Caco-2 (cell line): Measurements from ENCODE around the gene TSPAN17. TPM values are rescaled to one million over a fixed set of nuclear protein-coding genes. Genes with fewer than 3 reads are reported as not detected.

Experiments used
- BruUV-seq: library from RNA; stranded (reverse); fragments of 400-500 nt; replicated peaks from 2 replicates; lab custom pipeline; 2021; lab: Mats Ljungman, UMichigan
- CTCF ChIA-PET: fragments of 300-600 bp; sonication (Branson Sonifier 250); formaldehyde crosslinking; loops from one replicate; lab custom pipeline; 2022; ENCODE audit warnings: antibody characterized with exemption; lab: Charles Lee
- POLR2A ChIA-PET: fragments of 300-600 bp; sonication (Branson Sonifier 250); formaldehyde crosslinking; loops from one replicate; lab custom pipeline; 2022; ENCODE audit warnings: antibody characterized with exemption; lab: Charles Lee
- DNase-seq, 2 experiments: peaks; one replicate each; pipeline versions ENCODE4 v3.0.0 to v3.0.0-alpha.2; 2020 to 2022
- H3K27me3 ChIP-seq: replicated peaks from 2 replicates; pipeline ENCODE4 v1.6.0; 2011; ENCODE audit warnings: low read length; ENCODE audit not compliant: control insufficient read depth, insufficient read depth
- H3K36me3 ChIP-seq: 2 replicates; pipeline ENCODE4 v1.5.1; 2011; ENCODE audit warnings: low read length; ENCODE audit not compliant: control insufficient read depth, insufficient read depth
- H3K4me1 ChIP-seq: fragments of 250-450 bp; sonication (Bioruptor Pico); 2 replicates; pipeline ENCODE4 v1.5.1; 2020; ENCODE audit warnings: mild to moderate bottlenecking
- H3K4me3 ChIP-seq: 2 replicates; pipeline ENCODE4 v1.5.1; 2011; ENCODE audit warnings: low read depth, mild to moderate bottlenecking, control low read depth, low read length
- H3K9me3 ChIP-seq: fragments of 250-450 bp; sonication (Bioruptor Pico); 2 replicates; pipeline ENCODE4 v1.5.1; 2020; ENCODE audit warnings: mild to moderate bottlenecking, moderate library complexity
- H3K27ac Mint-ChIP-seq: one replicate; pipeline ENCODE4 v1.8.0; 2022; ENCODE audit warnings: mixed read lengths; ENCODE audit not compliant: unreplicated experiment
- H3K27me3 Mint-ChIP-seq: one replicate; pipeline ENCODE4 v1.8.0; 2022; ENCODE audit warnings: mixed read lengths; ENCODE audit not compliant: insufficient read depth, unreplicated experiment
- H3K36me3 Mint-ChIP-seq: one replicate; pipeline ENCODE4 v1.8.0; 2022; ENCODE audit warnings: mild to moderate bottlenecking, mixed read lengths; ENCODE audit not compliant: insufficient read depth, unreplicated experiment
- H3K4me1 Mint-ChIP-seq: one replicate; pipeline ENCODE4 v1.8.0; 2022; ENCODE audit warnings: low read depth, mixed read lengths; ENCODE audit not compliant: unreplicated experiment
- H3K4me3 Mint-ChIP-seq: one replicate; pipeline ENCODE4 v1.8.0; 2022; ENCODE audit warnings: mild to moderate bottlenecking, moderate library complexity, mixed read lengths; ENCODE audit not compliant: unreplicated experiment
- H3K9me3 Mint-ChIP-seq: one replicate; pipeline ENCODE4 v1.8.0; 2022; ENCODE audit warnings: mixed read lengths; ENCODE audit not compliant: unreplicated experiment
- intact Hi-C: fragments of 100-400 bp; cut with micrococcal nuclease; formaldehyde crosslinking; loops from one replicate; pipeline ENCODE4 v1.10.0; 2022; ENCODE audit not compliant: unreplicated experiment
- total RNA-seq: library from RNA; stranded (reverse); gene quantifications from 2 replicates; pipeline ENCODE4 v1.2.3, GENCODE V29; 2022
- TF ChIP-seq, protein P1 (sequence below), 2 experiments: fragments of 200-600 bp in 1 of 2; IDR thresholded peaks; 1 replicate in 1 of 2; 2 replicates in 1 of 2; pipeline versions ENCODE4 v1.5.1 to v1.8.0; 2011 to 2022; ENCODE audit warnings: antibody characterized with exemption in 1 of 2, control low read depth in 1 of 2, inconsistent platforms in 1 of 2, low read depth in 1 of 2, low read length in 1 of 2, mild to moderate bottlenecking in 1 of 2, moderate library complexity in 1 of 2; ENCODE audit not compliant: insufficient read depth in 1 of 2, severe bottlenecking in 1 of 2, unreplicated experiment in 1 of 2

Gene TSPAN17
- total RNA-seq, 1 experiment from 2014 or later, result 20.5 TPM

DNA sequence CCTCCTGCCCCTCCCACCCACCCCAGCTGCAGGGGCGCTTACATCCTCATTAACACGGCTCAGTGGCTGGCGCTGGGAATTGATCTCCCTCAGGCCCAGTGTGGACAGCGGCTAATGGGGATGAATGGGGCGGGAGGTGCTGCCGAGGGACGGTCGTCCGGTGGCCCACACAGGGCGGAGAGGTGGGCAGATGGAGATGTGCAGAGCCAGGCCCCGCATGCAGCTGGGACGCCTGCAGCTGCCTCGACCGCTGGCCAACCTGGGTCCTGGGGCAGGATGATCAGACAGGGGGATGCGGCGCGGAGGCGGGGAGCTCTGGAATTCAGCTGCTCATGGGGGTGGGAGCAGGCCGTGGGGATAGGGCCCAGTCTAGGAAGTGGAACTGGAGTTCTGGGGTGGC, 17.6 kb downstream of the TSPAN17 start:
- H3K9me3 ChIP-seq, result no peaks in the 10 kb centered on the region
- Mint-ChIP-seq H3K36me3 (no peaks in the 10 kb centered on the region), H3K27me3 (peaks cover 11% of the 10 kb centered on the region), H3K4me1 (no peaks in the 10 kb centered on the region), H3K4me3 (no peak overlapping the region), H3K27ac (no peak overlapping the region), H3K9me3 (no peaks in the 10 kb centered on the region)
- H3K4me3 ChIP-seq, result no peak overlapping the region
- CTCF ChIA-PET, result no interaction called here
- POLR2A ChIA-PET, result no interaction called here
- intact Hi-C loops, result loop anchor here (5.0 kb wide), 2 partner anchors 147 to 447 kb away; partner anchors contain the start of gene UNC5A
- H3K36me3 ChIP-seq, result no peaks in the 10 kb centered on the region
- DNase-seq, result no peak
- H3K27me3 ChIP-seq, result no peaks in the 10 kb centered on the region
- H3K4me1 ChIP-seq, result no peaks in the 10 kb centered on the region
- TF ChIP-seq, protein P1, sequence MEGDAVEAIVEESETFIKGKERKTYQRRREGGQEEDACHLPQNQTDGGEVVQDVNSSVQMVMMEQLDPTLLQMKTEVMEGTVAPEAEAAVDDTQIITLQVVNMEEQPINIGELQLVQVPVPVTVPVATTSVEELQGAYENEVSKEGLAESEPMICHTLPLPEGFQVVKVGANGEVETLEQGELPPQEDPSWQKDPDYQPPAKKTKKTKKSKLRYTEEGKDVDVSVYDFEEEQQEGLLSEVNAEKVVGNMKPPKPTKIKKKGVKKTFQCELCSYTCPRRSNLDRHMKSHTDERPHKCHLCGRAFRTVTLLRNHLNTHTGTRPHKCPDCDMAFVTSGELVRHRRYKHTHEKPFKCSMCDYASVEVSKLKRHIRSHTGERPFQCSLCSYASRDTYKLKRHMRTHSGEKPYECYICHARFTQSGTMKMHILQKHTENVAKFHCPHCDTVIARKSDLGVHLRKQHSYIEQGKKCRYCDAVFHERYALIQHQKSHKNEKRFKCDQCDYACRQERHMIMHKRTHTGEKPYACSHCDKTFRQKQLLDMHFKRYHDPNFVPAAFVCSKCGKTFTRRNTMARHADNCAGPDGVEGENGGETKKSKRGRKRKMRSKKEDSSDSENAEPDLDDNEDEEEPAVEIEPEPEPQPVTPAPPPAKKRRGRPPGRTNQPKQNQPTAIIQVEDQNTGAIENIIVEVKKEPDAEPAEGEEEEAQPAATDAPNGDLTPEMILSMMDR (IDR thresholded peaks at IDR 0.05; ENCODE audit: insufficient read depth in 1 of 2, low read depth in 1 of 2, low read length in 1 of 2, severe bottlenecking in 1 of 2, unreplicated experiment in 1 of 2), result no peak
- BruUV-seq, result no TSS peak

DNA sequence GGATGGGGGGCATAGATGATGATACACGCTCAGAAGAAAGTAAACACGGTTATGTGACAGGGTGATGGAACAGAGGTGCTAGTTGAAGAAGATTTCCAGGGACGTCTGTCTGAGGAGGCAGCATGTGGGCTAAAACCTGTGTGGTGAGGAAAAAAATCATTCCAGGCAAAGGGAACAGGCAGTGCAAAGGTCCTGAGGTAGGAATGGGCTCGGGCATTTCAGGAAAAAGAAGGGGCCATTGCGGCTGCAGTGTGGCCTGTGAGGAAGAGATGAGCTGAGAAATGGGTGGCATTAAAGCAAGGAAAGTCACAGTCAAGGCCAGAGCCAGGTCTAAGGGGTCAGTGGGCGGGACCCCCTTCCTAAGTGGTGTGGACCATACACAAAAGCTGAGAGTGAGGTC, 18.2 kb downstream of the TSPAN17 start:
- Histone ChIP-seq H3K36me3 (no peaks in the 10 kb centered on the region), H3K4me1 (no peaks in the 10 kb centered on the region), H3K9me3 (no peaks in the 10 kb centered on the region), H3K4me3 (no peak overlapping the region), H3K27me3 (no peaks in the 10 kb centered on the region)
- no peaks in the 10 kb centered on the region for H3K36me3 Mint-ChIP-seq
- no peaks in the 10 kb centered on the region for H3K4me1 Mint-ChIP-seq
- H3K27me3 Mint-ChIP-seq, result peaks cover 11% of the 10 kb centered on the region
- no peaks in the 10 kb centered on the region for H3K9me3 Mint-ChIP-seq
- ChIA-PET CTCF (interaction anchor here (0.7 kb wide), 1 partner anchor 346 kb away, joined by 6 read pairs; no protein-coding TSS in a partner anchor), POLR2A (no interaction called here)
- H3K27ac Mint-ChIP-seq, result no peak overlapping the region
- TF ChIP-seq, protein P1 (IDR thresholded peaks at IDR 0.05; ENCODE audit: insufficient read depth in 1 of 2, low read depth in 1 of 2, low read length in 1 of 2, severe bottlenecking in 1 of 2, unreplicated experiment in 1 of 2), result no peak
- no TSS peak for BruUV-seq
- H3K4me3 Mint-ChIP-seq, result no peak overlapping the region
- no peak for DNase-seq
- intact Hi-C loops, result no loop called here

DNA sequence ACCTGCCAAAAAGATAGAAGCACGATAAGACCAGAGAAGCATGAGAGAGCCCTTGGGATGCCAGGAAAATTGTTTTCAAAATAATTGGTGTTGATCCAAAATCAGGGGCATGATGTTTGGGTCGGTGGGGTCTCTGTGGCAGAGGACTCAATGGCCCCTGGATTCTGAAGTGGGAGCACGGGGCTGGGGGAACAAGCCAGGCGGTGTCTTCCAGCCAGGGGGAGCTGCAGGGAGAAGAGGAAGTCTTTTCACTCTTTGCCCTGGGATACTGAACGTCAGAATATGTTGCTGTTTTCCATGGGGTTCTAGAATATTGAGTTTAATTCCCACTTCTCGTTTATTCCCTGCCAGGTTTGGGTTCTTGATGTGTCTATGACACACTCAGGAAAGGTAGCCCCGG, 20.4 kb downstream of the TSPAN17 start:
- TF ChIP-seq, protein P1 (IDR thresholded peaks at IDR 0.05; ENCODE audit: insufficient read depth in 1 of 2, low read depth in 1 of 2, low read length in 1 of 2, severe bottlenecking in 1 of 2, unreplicated experiment in 1 of 2), result no peak
- no peaks in the 10 kb centered on the region for H3K9me3 ChIP-seq
- Mint-ChIP-seq H3K27me3 (peaks cover 13% of the 10 kb centered on the region), H3K4me3 (no peak overlapping the region), H3K27ac (no peak overlapping the region), H3K36me3 (no peaks in the 10 kb centered on the region), H3K9me3 (no peaks in the 10 kb centered on the region), H3K4me1 (no peaks in the 10 kb centered on the region)
- intact Hi-C loops, result no loop called here
- no TSS peak for BruUV-seq
- DNase-seq, result no peak
- POLR2A ChIA-PET, result no interaction called here
- no peak overlapping the region for H3K4me3 ChIP-seq
- CTCF ChIA-PET, result no interaction called here
- no peaks in the 10 kb centered on the region for H3K4me1 ChIP-seq
- H3K27me3 ChIP-seq, result no peaks in the 10 kb centered on the region
- no peaks in the 10 kb centered on the region for H3K36me3 ChIP-seq
